ENCODE measurements around the gene CMTM8. TPM values are rescaled to one million over a fixed set of nuclear protein-coding genes. Genes with fewer than 3 reads are reported as not detected.

Gene CMTM8
- total RNA-seq, 1 donor from 2014 or later, result 9.0 TPM

DNA sequence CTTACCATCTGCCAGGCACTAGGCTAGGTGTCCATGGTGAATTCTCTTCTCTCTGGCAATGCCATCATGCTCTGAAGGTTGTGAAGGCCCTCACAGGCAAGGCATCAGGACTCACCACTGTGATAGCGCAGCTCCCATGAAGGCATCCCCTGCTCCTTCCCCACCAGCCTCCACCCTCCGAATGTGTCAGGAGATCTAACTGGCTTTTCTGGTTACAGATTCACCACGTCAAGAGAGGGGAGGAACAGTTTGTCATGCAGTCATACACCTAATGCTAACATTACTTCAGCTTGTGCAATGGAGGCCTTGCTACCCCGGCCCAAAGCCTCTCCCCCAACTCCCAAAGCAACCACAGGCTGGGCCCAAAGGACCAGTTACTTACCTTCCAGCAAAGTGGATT, 8.9 kb upstream of the CMTM8 start:
- Mint-ChIP-seq H3K4me3 (peak overlapping the region; percentile 73), H3K27me3 (peaks cover 3% of the 10 kb centered on the region), H3K27ac (peak overlapping the region; percentile 59), H3K4me1 (ENCODE audit: unreplicated experiment) (peaks cover 12% of the 10 kb centered on the region), H3K36me3 (no peaks in the 10 kb centered on the region), H3K9me3 (peaks cover 16% of the 10 kb centered on the region)
- DNase-seq (ENCODE audit: extremely low spot score, unreplicated experiment), result no peak
- TF ChIP-seq CTCF (conservative IDR thresholded peaks at IDR 0.05), result no peak

DNA sequence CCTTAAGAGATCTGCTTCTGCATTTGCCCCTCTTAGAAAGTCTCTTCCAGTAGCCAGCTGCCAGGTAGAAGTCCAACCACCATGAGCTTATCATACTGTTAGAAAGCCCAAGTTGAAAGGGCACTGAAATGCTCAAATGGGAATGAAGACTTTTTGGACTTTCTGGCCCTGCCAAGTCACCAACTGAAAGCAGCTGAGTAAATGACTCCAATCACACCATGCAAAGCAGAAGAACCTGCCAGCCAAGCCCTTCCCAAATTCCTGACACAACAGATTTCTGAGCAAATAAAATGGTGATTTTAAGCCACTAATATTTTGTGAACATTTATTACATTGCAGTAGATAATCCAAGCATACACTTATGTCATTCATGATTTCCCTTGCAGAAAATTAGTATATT, 2.1 kb upstream of the CMTM8 start:
- H3K27me3 Mint-ChIP-seq, result peaks cover 20% of the 10 kb centered on the region
- no peak for TF ChIP-seq CTCF (conservative IDR thresholded peaks at IDR 0.05)
- peaks cover 13% of the 10 kb centered on the region for H3K4me1 Mint-ChIP-seq (ENCODE audit: unreplicated experiment)
- no peaks in the 10 kb centered on the region for H3K36me3 Mint-ChIP-seq
- H3K4me3 Mint-ChIP-seq, result peak overlapping the region; percentile 44
- no peak for DNase-seq (ENCODE audit: extremely low spot score, unreplicated experiment)
- H3K27ac Mint-ChIP-seq, result no peak overlapping the region
- peaks cover 4% of the 10 kb centered on the region for H3K9me3 Mint-ChIP-seq

GRCh38 chr3:32237670-32238452, 619 bp upstream of the CMTM8 start:
- no peak for TF ChIP-seq CTCF (conservative IDR thresholded peaks at IDR 0.05)
- H3K27me3 Mint-ChIP-seq, result peaks cover 20% of the 10 kb centered on the region
- H3K4me1 Mint-ChIP-seq (ENCODE audit: unreplicated experiment), result peaks cover 13% of the 10 kb centered on the region
- no peak for DNase-seq (ENCODE audit: extremely low spot score, unreplicated experiment)
- H3K4me3 Mint-ChIP-seq, result peak overlapping the region; percentile 82
- peak overlapping the region; percentile 3 for H3K27ac Mint-ChIP-seq
- peaks cover 4% of the 10 kb centered on the region for H3K9me3 Mint-ChIP-seq
- H3K36me3 Mint-ChIP-seq, result no peaks in the 10 kb centered on the region

DNA sequence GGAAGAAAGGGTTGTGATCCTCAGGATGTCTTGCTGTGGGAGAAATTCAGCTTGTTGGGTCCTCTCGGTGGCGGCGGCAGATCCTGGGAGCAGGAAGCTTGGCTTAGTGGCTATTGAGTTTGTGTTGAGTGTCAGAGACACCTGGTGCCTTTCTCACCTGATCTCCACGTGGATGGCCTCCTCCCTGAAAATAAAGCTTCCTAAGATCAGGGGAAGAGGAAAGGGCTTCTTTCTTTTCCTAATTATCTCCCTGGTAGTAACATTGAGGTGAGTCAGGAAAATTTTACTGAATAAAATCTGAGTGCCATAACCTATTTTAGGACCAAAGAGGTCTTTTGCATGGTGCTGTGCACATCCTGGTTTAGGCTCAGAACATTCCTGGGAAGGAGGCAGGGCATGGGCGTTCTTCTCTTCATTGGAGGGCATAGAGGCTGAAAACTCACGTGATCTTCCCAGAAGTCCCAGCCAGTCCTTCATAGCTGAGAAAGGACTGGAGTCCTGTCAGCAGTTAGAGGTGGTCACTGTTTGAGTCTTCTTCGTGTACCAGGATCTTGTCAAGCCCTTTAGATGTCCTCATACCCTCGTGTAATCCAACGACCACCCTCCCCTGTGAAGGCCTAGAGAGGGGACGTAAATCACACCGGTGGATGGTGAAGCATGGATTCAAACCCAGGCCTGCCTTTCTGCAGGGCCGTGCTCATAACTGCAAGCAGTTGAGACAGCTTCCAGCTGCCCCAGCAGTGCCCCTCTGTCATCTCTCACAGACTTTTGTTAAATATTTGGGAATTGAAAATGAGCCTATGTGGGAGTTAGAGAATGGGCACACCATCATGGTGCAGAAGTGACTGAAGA, 1.1 kb downstream of the CMTM8 start:
- no peaks in the 10 kb centered on the region for H3K36me3 Mint-ChIP-seq

GRCh38 chr3:32240159-32240545, 1.7 kb downstream of the CMTM8 start:
- no peak for DNase-seq (ENCODE audit: extremely low spot score, unreplicated experiment)
- peaks cover 18% of the 10 kb centered on the region for H3K4me1 Mint-ChIP-seq (ENCODE audit: unreplicated experiment)
- peak; percentile 72 for TF ChIP-seq CTCF (conservative IDR thresholded peaks at IDR 0.05)
- peaks cover 4% of the 10 kb centered on the region for H3K36me3 Mint-ChIP-seq
- H3K27ac Mint-ChIP-seq, result peak overlapping the region; percentile 87
- peaks cover 4% of the 10 kb centered on the region for H3K9me3 Mint-ChIP-seq
- peak overlapping the region; percentile 94 for H3K4me3 Mint-ChIP-seq
- H3K27me3 Mint-ChIP-seq, result peaks cover 20% of the 10 kb centered on the region

More for the DNA sequence above, 1.1 kb downstream of the CMTM8 start:
- H3K27ac Mint-ChIP-seq, result peak overlapping the region; percentile 87
- TF ChIP-seq CTCF (conservative IDR thresholded peaks at IDR 0.05), result no peak
- H3K27me3 Mint-ChIP-seq, result peaks cover 20% of the 10 kb centered on the region
- peaks cover 13% of the 10 kb centered on the region for H3K4me1 Mint-ChIP-seq (ENCODE audit: unreplicated experiment)
- H3K4me3 Mint-ChIP-seq, result peak overlapping the region; percentile 94
- peaks cover 4% of the 10 kb centered on the region for H3K9me3 Mint-ChIP-seq
- no peak for DNase-seq (ENCODE audit: extremely low spot score, unreplicated experiment)
